K562 (cell line): ENCODE measurements around the gene ANAPC16. TPM values are rescaled to one million over a fixed set of nuclear protein-coding genes. Genes with fewer than 3 reads are reported as not detected.
A peak's percentile ranks its signal among the peaks of the same experiment; 100 is the strongest.

Experiments
- ARID4B ChIP-seq: sonication (generic); formaldehyde crosslinking; IDR thresholded peaks from 2 replicates; pipeline ENCODE4 v1.8.0; 2022; ENCODE audit warnings: mild to moderate bottlenecking, missing genetic modification reagents
- ETV6 ChIP-seq, 3 experiments: fragments of 150-350 bp in 1 of 3; sonication (generic) in 1 of 3; formaldehyde crosslinking in 1 of 3; IDR thresholded peaks; 2 replicates each; pipeline versions ENCODE4 v1.6.1 to v1.8.0; 2014 to 2022; ENCODE audit warnings: borderline replicate concordance in 2 of 3, low read depth in 2 of 3, antibody characterized with exemption in 1 of 3, low read length in 1 of 3, mild to moderate bottlenecking in 1 of 3, missing genetic modification reagents in 1 of 3
- HES1 ChIP-seq: fragments of 450-650 bp; IDR thresholded peaks from 2 replicates; pipeline ENCODE4 v1.6.1; 2016; ENCODE audit warnings: low read depth, mild to moderate bottlenecking, moderate library complexity
- LARP7 ChIP-seq: fragments of 450-650 bp; IDR thresholded peaks from 2 replicates; pipeline ENCODE4 v1.6.1; 2016
- RB1 ChIP-seq: fragments of 450-650 bp; IDR thresholded peaks from 2 replicates; pipeline ENCODE4 v1.6.1; 2017; ENCODE audit warnings: low read depth, mild to moderate bottlenecking
- SIN3B ChIP-seq: fragments of 450-650 bp; IDR thresholded peaks from 2 replicates; pipeline ENCODE4 v1.6.1; 2017; ENCODE audit warnings: low read depth, mild to moderate bottlenecking, moderate library complexity
- SOX6 ChIP-seq: fragments of 450-650 bp; IDR thresholded peaks from 2 replicates; pipeline ENCODE4 v1.6.1; 2014; ENCODE audit warnings: mild to moderate bottlenecking
- STAT6 ChIP-seq: sonication (generic); formaldehyde crosslinking; IDR thresholded peaks from 2 replicates; pipeline ENCODE4 v1.8.1; 2023; ENCODE audit warnings: mild to moderate bottlenecking, missing genetic modification reagents
- TARDBP ChIP-seq: fragments of 450-650 bp; IDR thresholded peaks from 2 replicates; pipeline ENCODE4 v1.6.1; 2016
- ZBTB11 ChIP-seq, 3 experiments: fragments of 200-800 bp in 1 of 3; fragments of 250-450 bp in 1 of 3; fragments of 450-650 bp in 1 of 3; sonication (Bioruptor Pico) in 1 of 3; sonication (Bioruptor generic) in 1 of 3; formaldehyde crosslinking in 1 of 3; IDR thresholded peaks; 2 replicates each; pipeline versions ENCODE4 v1.6.1 to v1.8.0; 2016 to 2022; ENCODE audit warnings: mild to moderate bottlenecking in 2 of 3, missing genetic modification characterization in 2 of 3, missing compliant biosample characterization in 1 of 3, moderate library complexity in 1 of 3
- ZFX ChIP-seq: sonication (generic); formaldehyde crosslinking; IDR thresholded peaks from 2 replicates; pipeline ENCODE4 v1.8.0; 2022; ENCODE audit warnings: mild to moderate bottlenecking, missing genetic modification reagents, moderate library complexity
- polyA plus RNA-seq, 8 experiments: library from polyadenylated mRNA; depleted of rRNA in 4 of 8; stranded (reverse) in 5 of 8; unstranded in 3 of 8; fragments of >200 nt; fragmentation: Nextera tagmentation in 2 of 8; fragmentation: Illumina TruSeq in 1 of 8; extraction: Ambion mirVana in 2 of 8; extraction: Trizol in 1 of 8; gene quantifications; 2 replicates each; pipeline versions ENCODE4 v1.2.1 to v1.2.3, GENCODE V29; 2011 to 2014; ENCODE audit warnings: inconsistent platforms in 1 of 8, missing spikeins in 1 of 8
- total RNA-seq, 7 experiments: library from RNA; depleted of rRNA in 6 of 7; stranded (reverse); fragments of >200 nt in 6 of 7; fragmentation: Illumina TruSeq in 2 of 7; extraction: Trizol in 2 of 7; gene quantifications; 2 replicates each; pipeline versions ENCODE4 v1.2.1 to v1.2.3, GENCODE V29; 2011 to 2021; ENCODE audit warnings: low replicate concordance in 1 of 7
- TF ChIP-seq, protein P1 (sequence below), 3 experiments: fragments of 200-800 bp in 1 of 3; sonication (Bioruptor generic) in 1 of 3; sonication (generic) in 1 of 3; formaldehyde crosslinking in 1 of 3; IDR thresholded peaks; 2 replicates each; pipeline versions ENCODE4 v1.6.1 to v1.8.0; 2016 to 2022; ENCODE audit warnings: mild to moderate bottlenecking in 2 of 3, missing compliant biosample characterization in 2 of 3, missing genetic modification characterization in 2 of 3, missing genetic modification reagents in 1 of 3
- TF ChIP-seq, protein P2 (sequence below): fragments of 250-450 bp; sonication (Bioruptor Pico); IDR thresholded peaks from 2 replicates; pipeline ENCODE4 v1.8.0; 2021; ENCODE audit warnings: borderline replicate concordance, mild to moderate bottlenecking, moderate library complexity; ENCODE audit not compliant: poor library complexity, severe bottlenecking

The ANAPC16 gene
- total and polyA plus RNA-seq, 9 of the 15 experiments (the other 6 are each of a cell fraction or from before 2014, with no cell fraction given) = 42.6 to 208 (median 108) TPM

- TF ChIP-seq, protein P1, sequence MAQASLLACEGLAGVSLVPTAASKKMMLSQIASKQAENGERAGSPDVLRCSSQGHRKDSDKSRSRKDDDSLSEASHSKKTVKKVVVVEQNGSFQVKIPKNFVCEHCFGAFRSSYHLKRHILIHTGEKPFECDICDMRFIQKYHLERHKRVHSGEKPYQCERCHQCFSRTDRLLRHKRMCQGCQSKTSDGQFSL (CRISPR knock-in tag; IDR thresholded peaks at IDR 0.05) = no peak
- TF ChIP-seq, protein P1 (tag; IDR thresholded peaks at IDR 0.05) = no peak
- no peak for TF ChIP-seq TARDBP
- no peak for TF ChIP-seq ZFX (CRISPR knock-in tag)
- TF ChIP-seq, protein P2, sequence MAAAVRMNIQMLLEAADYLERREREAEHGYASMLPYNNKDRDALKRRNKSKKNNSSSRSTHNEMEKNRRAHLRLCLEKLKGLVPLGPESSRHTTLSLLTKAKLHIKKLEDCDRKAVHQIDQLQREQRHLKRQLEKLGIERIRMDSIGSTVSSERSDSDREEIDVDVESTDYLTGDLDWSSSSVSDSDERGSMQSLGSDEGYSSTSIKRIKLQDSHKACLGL (CRISPR knock-in tag) = no peak
- peak; percentile 85 for TF ChIP-seq SOX6
- TF ChIP-seq SIN3B = no peak
- no peak for TF ChIP-seq LARP7
- no peak for TF ChIP-seq ZBTB11 (CRISPR knock-in tag; IDR thresholded peaks at IDR 0.05)
- TF ChIP-seq STAT6 (CRISPR knock-in tag) = no peak
- TF ChIP-seq ARID4B (CRISPR knock-in tag) = no peak
- no peak for TF ChIP-seq ETV6 (IDR thresholded peaks at IDR 0.05; ENCODE audit: borderline replicate concordance in 1 of 2, low read depth in 2 of 2, low read length in 1 of 2)
- no peak for TF ChIP-seq ETV6 (CRISPR knock-in tag; IDR thresholded peaks at IDR 0.05; ENCODE audit: borderline replicate concordance)
- no peak for TF ChIP-seq RB1
- TF ChIP-seq HES1 = no peak
These were observed 44.6 kb upstream of the ANAPC16 start (continued) for GRCh38 chr10:72171175-72171630.
